Measurements from ENCODE around the gene MRC2.

The MRC2 gene

DNA sequence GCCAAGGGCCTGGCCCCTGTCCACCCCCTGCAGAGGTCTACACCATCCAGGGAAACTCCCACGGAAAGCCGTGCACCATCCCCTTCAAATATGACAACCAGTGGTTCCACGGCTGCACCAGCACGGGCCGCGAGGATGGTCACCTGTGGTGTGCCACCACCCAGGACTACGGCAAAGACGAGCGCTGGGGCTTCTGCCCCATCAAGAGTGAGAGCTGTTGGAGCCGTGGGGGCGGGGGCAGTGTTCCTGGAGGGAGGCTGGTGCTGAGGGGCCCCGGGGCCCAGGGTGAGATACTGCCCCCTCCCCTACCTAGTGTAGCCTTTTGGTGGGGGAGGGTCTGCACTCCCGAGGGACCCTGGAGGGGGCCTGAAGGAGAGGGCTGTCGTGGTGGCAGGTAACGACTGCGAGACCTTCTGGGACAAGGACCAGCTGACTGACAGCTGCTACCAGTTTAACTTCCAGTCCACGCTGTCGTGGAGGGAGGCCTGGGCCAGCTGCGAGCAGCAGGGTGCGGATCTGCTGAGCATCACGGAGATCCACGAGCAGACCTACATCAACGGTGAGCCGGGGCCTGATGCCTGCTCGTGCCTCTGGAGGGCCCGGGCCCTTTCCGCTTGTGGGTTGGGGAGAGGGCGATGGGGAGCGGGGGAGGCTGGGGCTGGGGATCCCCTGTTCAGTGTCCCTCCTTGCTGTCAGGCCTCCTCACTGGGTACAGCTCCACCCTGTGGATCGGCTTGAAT is 38.8 kb downstream of the MRC2 start:
- no peak for DNase-seq (ENCODE audit: low read depth in 1 of 2, low spot score in 1 of 2)
- TF ChIP-seq CTCF (IDR thresholded peaks at IDR 0.05; ENCODE audit: insufficient read depth, low read length) (no peak), GABPA (IDR thresholded peaks at IDR 0.05; ENCODE audit: low read depth) (no peak), POLR2AphosphoS5 (IDR thresholded peaks at IDR 0.05; ENCODE audit: low read depth) (no peak), SPI1 (IDR thresholded peaks at IDR 0.05; ENCODE audit: borderline replicate concordance, low read depth) (no peak)
- TF ChIP-seq, protein P1, sequence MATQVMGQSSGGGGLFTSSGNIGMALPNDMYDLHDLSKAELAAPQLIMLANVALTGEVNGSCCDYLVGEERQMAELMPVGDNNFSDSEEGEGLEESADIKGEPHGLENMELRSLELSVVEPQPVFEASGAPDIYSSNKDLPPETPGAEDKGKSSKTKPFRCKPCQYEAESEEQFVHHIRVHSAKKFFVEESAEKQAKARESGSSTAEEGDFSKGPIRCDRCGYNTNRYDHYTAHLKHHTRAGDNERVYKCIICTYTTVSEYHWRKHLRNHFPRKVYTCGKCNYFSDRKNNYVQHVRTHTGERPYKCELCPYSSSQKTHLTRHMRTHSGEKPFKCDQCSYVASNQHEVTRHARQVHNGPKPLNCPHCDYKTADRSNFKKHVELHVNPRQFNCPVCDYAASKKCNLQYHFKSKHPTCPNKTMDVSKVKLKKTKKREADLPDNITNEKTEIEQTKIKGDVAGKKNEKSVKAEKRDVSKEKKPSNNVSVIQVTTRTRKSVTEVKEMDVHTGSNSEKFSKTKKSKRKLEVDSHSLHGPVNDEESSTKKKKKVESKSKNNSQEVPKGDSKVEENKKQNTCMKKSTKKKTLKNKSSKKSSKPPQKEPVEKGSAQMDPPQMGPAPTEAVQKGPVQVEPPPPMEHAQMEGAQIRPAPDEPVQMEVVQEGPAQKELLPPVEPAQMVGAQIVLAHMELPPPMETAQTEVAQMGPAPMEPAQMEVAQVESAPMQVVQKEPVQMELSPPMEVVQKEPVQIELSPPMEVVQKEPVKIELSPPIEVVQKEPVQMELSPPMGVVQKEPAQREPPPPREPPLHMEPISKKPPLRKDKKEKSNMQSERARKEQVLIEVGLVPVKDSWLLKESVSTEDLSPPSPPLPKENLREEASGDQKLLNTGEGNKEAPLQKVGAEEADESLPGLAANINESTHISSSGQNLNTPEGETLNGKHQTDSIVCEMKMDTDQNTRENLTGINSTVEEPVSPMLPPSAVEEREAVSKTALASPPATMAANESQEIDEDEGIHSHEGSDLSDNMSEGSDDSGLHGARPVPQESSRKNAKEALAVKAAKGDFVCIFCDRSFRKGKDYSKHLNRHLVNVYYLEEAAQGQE (IDR thresholded peaks at IDR 0.05; ENCODE audit: insufficient replicate concordance, low read depth): no peak
- H3K4me3 ChIP-seq (replicated peaks; ENCODE audit: insufficient read depth, low read length): no peak overlapping the region
- H3K27ac ChIP-seq (replicated peaks): no peak overlapping the region
- H3K27me3 ChIP-seq (ENCODE audit: insufficient read depth, poor library complexity, severe bottlenecking): no peaks in the 10 kb centered on the region

- Histone ChIP-seq H3K27ac (replicated peaks) (no peak overlapping the region), H3K4me3 (replicated peaks; ENCODE audit: insufficient read depth, low read length) (no peak overlapping the region), H3K27me3 (ENCODE audit: insufficient read depth, poor library complexity, severe bottlenecking) (no peaks in the 10 kb centered on the region)
- no peak for TF ChIP-seq POLR2AphosphoS5 (IDR thresholded peaks at IDR 0.05; ENCODE audit: low read depth)
- TF ChIP-seq GABPA (IDR thresholded peaks at IDR 0.05; ENCODE audit: low read depth): no peak
- no peak for DNase-seq (ENCODE audit: low read depth in 1 of 2, low spot score in 1 of 2)
Observed at GRCh38 chr17:62666801-62667591, 39.5 kb downstream of the MRC2 start.

GRCh38 chr17:62668091-62668804 is 40.8 kb downstream of the MRC2 start:
- Histone ChIP-seq H3K27ac (replicated peaks) (no peak overlapping the region), H3K27me3 (ENCODE audit: insufficient read depth, poor library complexity, severe bottlenecking) (no peaks in the 10 kb centered on the region), H3K4me3 (replicated peaks; ENCODE audit: insufficient read depth, low read length) (no peak overlapping the region)
- no peak for TF ChIP-seq GABPA (IDR thresholded peaks at IDR 0.05; ENCODE audit: low read depth)
- no peak for TF ChIP-seq POLR2AphosphoS5 (IDR thresholded peaks at IDR 0.05; ENCODE audit: low read depth)
- no peak for TF ChIP-seq SPI1 (IDR thresholded peaks at IDR 0.05; ENCODE audit: borderline replicate concordance, low read depth)
- TF ChIP-seq, protein P1 (IDR thresholded peaks at IDR 0.05; ENCODE audit: insufficient replicate concordance, low read depth): no peak
- TF ChIP-seq CTCF (IDR thresholded peaks at IDR 0.05; ENCODE audit: insufficient read depth, low read length): no peak
- no peak for DNase-seq (ENCODE audit: low read depth in 1 of 2, low spot score in 1 of 2)

Data from HL-60 (cell line).